GM15510 (cell line): ENCODE data around the gene TBX2.

Experiments
- POLR2A ChIP-seq: IDR thresholded peaks from 3 replicates; pipeline ENCODE4 v1.6.1; 2011; ENCODE audit warnings: borderline replicate concordance; ENCODE audit not compliant: insufficient read length; ENCODE audit errors: extremely low read depth

TBX2 gene

DNA sequence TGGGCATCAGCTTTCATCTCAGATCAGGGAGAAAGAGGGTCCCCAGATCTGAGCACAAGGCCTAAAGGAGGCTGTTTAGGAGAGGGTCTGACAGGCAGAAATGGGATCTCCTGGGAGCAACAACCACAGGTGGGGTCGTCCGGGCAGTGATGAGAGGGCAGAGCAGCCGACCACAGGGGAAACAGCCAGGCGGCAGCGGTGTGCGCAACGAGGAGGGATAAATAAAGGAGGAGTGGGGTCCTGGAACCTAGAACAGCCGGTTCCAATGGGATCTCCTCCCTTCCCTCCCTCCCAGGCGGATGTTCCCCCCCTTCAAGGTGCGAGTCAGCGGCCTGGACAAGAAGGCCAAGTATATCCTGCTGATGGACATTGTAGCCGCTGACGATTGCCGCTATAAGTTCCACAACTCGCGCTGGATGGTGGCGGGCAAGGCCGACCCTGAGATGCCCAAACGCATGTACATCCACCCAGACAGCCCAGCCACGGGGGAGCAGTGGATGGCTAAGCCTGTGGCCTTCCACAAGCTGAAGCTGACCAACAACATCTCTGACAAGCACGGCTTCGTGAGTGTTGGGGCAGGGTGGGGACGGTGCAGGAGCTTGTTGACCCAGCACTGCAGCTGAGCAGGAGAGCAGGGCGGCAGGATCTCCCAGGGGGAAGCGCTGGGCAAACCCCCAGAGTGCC lies 1.9 kb downstream of the TBX2 start:
- no peak for TF ChIP-seq POLR2A

DNA sequence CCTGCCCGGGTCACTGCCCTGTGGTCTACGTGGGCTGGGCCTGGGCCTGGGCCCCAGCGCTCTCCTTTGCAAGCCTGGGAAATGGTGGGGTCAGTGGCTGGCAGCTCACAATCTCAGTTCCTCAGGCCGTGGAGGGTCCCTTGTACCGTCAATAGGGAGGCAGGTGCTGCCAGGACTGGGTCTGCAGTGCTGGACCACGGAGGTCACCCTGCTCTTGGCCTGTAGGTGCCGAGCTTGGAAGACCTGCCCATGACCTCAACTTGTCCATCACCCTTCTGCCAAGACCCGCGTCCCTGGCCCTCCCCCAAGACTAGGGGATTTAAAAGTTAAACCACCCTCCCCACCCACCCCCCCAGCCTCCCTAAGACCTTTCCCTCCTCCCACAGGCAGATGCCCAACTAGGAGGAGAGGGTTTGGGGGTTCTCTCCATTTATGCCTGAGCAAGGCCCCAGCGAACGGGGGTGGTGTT lies 2.5 kb downstream of the TBX2 start:
- TF ChIP-seq POLR2A: no peak

DNA sequence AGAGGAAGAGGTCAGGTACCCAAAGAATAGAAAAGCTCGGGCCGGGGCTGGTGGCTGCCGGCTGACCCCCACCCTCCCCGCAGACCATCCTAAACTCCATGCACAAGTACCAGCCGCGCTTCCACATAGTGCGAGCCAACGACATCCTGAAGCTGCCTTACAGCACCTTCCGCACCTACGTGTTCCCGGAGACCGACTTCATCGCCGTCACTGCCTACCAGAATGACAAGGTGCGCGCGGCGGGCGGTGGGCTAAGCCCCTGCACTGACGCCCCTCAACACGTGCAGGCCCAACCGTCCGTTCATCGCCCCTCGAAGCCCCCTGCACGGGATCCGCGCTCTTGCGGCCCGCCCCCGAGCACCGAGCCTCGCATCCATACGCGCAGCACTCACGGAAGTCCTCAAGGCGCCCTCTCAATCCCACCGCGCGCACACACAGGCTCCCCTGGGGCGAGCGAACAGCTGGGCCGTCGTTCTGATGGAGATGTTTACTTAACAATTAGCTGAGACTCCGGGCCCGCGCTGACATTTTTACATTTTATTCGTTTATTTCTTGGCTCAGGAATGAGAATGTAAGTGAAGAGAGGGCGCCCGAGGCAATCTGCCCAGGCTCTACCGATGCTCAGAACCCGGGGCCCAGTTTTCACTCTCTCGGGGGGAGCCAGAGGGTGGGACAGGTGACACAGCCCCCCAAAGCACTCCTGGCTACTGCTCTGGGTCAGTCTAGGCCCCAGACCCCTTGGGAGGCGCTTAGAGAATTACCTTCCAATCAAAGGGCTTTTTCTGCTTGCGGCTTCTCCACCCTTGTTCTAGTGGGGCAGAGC lies 3.5 kb downstream of the TBX2 start:
- no peak for TF ChIP-seq POLR2A

DNA sequence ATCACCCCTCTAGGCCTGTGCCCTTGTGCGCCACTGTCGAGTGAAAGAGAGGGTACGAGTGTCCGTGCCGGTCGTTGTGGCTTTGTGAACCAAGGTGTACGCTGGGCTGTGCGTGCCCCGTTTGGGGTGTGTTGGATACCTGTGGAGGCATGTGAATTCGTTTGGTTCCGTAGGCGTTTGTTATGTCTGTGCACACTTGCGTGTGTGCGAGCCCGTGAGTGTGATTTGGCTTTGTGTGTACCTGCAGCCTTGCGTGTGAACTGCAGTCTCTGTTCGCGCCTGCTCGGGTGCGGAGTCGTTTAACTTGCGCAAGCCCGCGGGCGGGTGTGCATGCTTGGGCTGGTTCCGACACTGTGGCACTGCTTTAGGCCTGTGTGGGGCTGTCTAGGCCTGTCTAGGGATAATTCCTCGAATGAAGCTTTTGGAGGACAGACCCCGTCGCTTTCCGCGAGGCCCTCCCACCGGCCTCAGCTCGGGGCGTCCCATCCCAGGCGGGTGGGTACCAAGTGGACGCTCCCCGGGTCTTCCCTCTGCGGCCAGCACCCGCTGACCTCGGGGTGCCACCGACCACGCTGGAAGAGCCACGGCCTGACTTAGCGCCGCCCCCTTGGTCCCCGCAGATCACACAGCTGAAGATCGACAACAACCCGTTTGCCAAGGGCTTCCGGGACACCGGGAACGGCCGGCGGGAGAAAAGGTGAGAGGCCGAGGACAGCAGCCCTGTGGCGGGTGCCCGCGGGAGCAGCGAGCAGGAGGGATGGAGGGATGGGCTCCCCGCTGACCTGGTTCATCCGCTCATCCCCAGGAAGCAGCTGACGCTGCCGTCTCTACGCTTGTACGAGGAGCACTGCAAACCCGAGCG lies 4.4 kb downstream of the TBX2 start:
- TF ChIP-seq POLR2A: no peak

DNA sequence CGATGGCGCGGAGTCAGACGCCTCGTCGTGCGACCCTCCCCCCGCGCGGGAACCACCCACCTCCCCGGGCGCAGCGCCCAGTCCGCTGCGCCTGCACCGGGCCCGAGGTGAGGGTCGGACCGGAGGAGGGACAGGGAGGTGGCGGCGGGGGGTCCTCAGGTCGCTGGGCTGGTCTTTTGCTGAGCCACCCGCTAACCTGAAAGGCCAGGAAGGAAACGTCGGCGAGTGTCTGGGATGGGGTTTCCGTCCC lies 4.9 kb downstream of the TBX2 start:
- no peak for TF ChIP-seq POLR2A

DNA sequence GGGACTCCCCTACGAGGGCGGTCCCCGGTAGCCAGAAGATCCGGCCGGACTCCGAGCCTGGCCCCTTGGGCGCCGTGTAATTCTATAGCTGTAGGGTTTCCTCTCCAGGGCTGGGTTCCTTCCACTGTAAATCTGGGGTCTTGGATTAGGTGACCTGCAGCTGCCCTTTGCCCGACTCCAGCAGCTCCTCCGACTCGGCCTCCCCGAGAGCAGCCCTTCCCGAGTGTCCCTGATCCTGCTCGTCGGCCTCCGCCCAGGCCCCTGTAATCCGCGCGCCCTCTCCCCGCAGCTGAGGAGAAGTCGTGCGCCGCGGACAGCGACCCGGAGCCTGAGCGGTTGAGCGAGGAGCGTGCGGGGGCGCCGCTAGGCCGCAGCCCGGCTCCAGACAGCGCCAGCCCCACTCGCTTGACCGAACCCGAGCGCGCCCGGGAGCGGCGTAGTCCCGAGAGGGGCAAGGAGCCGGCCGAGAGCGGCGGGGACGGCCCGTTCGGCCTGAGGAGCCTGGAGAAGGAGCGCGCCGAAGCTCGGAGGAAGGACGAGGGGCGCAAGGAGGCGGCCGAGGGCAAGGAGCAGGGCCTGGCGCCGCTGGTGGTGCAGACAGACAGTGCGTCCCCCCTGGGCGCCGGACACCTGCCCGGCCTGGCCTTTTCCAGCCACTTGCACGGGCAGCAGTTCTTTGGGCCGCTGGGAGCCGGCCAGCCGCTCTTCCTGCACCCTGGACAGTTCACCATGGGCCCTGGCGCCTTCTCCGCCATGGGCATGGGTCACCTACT lies 5.5 kb downstream of the TBX2 start:
- no peak for TF ChIP-seq POLR2A

DNA sequence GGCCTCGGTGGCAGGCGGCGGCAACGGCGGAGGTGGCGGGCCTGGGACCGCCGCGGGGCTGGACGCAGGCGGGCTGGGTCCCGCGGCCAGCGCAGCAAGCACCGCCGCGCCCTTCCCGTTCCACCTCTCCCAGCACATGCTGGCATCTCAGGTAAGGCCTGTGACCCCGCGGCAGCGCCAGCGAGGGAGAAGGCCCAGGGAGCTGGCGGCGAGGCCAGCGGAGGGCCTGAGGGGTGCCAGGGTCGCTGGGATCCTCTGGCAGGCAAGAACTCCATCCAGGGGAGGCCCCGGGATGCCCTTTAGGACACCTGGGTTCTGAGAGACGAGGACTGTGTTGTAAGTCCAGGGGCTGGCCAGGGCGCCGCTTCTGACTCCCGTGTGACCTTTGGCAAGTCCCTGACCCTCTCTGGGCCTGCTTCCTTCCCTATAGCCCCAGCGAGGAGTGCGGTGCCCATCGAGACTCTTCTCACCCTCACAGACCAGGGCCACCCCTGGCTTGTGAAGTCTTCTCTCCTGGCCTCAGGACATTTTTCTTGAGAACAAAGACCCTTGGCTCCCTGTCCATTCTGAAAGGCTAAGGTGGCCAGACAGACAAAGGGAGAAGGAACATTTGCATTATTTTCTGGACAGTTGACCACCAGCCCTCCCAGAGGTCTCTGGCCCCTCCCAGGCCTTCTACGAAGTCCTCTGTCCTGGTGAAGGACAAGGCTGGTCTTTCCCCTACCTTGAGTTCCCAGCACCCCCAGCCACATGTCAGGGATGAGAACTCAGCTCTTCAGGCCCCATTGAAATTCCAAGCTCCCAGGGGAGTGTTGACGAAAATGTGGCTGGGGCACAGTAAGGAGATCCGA lies 6.3 kb downstream of the TBX2 start:
- TF ChIP-seq POLR2A: no peak

DNA sequence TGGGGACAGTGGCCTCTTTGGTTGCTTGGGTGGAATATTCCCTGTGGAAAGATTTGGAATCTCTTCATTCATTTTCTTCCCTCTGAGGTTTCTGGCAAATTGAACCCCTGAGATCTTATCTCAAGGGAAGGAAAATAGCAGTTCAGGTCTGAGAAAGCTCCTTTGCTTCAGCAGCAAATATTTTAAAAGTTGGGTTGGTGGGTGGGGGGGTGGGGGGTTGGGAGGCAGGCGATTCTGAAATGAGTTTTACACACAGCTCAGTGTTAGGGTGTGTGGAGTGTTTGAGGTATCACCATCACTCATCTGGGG lies 6.8 kb downstream of the TBX2 start:
- no peak for TF ChIP-seq POLR2A

DNA sequence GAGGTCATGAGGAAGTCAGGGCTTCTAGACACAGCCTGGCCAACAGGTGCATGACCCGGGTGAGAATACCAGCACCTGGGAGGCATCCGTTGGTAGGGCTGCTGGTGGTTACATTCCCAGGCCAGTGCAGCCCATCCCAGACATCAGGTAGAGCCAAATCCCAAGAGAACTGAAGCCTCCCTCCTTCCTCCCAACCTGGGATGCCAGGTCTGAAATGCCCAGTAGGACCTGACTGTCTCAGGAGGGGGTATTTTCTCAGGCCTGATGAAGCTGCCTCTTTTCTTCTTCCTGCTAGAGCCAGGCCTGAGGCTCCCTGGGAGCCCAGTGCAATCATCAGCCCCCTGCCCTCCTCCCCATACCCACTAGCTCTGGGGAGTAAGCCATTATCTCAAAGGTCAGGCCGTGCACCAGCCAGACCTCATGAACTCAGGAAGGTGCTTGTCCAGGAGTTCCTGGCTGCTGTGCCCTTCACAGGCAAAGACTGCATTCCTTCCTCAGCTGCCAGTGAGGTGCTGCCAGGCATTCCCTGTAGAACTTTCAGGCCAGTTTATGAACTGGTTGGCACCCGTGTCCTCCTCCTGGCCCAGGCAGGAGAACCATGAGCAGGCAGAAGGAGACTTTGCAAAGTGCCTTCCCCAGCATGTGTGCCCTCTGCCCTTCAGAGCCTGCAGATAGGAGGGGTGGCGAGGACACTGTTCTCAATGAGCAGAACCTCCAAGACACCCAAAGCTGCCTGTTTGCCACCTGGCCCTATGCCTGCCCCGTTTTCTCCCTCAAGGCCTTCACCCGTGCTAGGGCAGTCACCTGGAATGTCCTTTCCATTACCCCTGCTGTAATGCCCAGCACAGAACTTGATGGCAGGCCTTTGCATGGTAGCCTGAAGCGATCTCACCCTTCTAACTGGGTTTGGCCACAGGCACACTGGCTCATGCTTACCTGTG lies 7.6 kb downstream of the TBX2 start:
- no peak for TF ChIP-seq POLR2A

DNA sequence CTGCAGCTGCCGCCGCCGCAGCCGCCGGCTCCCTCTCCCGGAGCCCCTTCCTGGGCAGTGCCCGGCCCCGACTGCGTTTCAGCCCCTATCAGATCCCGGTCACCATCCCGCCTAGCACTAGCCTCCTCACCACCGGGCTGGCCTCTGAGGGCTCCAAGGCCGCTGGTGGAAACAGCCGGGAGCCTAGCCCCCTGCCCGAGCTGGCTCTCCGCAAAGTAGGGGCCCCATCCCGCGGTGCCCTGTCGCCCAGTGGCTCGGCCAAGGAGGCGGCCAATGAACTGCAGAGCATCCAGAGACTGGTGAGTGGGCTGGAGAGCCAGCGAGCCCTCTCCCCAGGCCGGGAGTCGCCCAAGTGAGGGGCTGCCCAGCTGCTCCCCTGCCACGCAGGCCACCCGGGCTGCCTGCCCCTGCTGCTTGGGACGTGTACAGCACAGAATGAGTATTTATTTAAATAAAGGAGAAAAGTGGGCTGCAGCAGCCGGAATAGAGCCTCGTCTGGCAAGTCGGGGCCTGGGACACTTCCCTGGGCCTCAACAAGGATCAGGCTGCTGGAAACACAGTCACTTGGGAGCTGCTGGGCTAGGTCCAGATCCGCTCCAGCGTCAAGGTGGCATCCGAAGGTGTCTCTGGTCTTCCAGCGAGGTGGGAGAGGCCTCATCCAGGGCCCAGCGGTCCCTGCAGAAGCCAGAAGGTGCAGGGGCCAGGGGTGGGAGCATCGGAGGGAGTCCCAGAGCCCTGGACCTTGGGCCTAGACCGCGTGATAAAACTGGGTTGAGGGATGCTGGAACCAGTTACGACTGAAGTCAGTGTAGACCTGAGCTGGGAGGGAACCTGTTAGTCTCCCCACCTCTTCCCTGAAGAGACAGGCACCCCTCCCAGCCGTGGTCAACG lies 8.8 kb downstream of the TBX2 start:
- no peak for TF ChIP-seq POLR2A

DNA sequence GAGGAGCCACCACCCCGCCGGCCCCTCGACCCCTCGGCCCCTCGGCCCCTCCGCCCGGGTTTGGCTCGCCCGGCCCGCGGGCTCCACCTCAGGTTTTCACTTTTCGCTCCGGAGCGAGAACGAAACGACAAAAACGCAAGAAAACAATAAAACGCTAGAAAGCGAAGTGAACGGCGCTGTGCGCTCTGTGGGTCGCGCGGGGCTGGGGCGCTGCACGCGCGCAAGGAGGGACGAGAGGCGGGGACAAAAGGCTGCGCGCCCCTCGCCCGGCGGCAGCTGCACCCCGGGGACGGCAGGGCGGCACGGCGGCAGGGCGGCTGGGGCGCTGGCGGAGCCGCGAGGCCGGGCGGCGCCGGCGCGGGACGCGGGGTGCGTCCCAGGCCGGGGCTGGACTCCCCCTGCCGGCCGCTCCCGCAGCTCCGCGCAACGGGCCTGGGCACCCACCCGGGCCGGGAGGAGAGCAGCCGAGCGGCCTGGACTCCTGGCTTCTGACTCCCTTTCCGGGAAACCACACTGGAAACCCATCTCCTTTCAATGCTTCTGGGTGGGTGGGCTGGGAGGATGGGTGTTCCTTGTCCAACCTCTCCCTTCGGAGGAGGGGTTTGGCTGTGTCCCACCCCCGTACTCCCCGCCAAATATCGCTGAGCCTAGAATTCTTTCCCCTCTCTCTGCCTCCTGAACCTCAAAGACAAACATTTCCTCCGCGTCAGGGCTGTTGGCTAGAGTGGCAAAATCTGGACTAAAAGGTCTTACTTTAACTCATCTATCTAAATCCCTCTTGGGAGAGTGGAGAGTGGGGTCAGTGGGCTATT lies 9.9 kb downstream of the TBX2 start:
- TF ChIP-seq POLR2A: no peak

DNA sequence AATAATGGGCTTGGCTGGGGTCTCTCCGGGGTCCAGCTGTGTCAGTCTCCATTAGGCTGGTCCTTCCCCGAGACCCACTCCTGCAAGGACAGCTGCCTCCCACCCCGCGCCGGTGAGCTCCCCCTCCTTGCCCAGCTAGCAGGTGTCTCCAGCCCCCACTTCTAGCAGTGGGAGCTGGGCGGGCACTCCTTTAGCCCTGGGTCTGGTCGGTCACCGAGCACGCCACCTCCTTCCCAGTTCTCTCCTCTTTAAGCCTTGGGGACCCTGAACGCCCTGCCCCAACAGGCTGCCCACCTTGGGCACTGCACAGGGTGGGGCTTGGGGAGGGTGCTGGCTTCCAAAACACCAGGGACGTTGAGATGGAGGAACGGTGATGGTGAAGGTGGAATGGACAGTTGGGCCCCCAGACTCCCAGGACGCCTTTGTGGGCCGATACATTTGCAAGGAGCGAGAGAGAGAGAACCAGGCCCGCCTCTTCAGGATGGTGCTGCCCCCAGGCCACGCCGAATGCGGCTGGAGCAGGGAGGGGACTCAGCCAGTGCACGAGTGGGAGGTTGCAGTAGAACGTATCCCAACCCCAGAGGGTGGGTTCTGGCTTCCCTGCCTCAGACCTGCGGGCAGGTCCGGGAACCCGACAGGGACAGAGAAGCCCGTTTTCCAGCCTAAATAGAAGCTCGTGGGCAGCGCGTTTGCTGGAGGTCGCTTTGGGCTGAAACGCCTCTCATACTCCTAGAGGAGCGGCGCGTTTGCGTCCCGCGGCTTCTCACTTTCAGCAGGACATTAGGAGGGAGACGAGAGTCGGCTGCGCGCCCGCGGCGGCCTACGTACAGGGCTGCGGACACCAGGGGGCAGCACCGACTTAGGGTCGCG lies 10.7 kb downstream of the TBX2 start:
- TF ChIP-seq POLR2A: no peak
